ENCODE results near the gene ESR2.
"Not testable (repeated sequence)": the region's sequence is repeated elsewhere in the genome, so short reads cannot be mapped to it uniquely, and the experiment has no call there.

ESR2 gene

DNA sequence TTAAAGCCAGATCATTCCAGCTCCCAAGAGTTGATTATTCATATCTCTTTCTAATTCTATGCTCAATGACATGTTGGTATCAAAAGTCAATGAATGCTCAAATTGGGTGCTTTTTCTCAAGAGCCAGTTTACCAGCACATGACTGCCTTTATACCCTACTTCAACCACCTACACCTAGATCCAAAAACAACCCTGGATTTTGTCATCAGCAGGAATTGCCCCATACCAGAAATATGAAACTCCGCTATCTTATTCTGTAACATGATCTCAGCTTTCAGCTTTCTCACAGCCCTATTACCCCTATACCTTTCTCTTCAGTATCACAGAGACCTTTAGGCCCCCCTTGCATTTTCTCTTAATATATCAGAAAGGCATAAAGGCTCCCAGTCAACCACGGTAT is 32.3 kb upstream of the ESR2 start:
- no peak for DNase-seq
- in situ Hi-C loops (cut with HindIII; ENCODE audit: low pct_ligation_motif_present, low sequenced_read_pairs): no loop called here
- Histone ChIP-seq H3K36me3 (replicated peaks) (no peaks in the 10 kb centered on the region), H3K27ac (no peak overlapping the region), H3K4me3 (ENCODE audit: low read depth, low read length) (no peak overlapping the region), H3K27me3 (replicated peaks) (no peaks in the 10 kb centered on the region)
- no peak for TF ChIP-seq CTCF (IDR thresholded peaks at IDR 0.05; ENCODE audit: low read depth, low read length, missing control alignments)

DNA sequence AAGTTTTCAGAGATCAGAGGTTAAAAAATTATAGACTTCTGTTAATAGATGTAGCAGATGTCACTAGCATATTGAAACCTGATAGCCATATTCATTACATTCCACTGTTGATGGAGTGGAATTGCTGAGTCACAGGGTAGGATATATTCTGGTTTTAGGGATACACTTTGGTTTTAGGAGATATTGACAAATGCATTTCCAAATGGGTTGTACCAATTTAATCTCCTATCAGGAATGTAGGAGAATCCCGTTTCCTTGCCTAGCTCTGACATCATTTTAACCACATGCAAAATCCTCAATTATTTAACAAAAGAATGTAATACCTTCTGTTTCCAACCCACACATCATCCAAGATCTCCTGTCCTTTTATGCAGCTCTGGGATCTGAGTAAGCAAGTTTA is 30.7 kb upstream of the ESR2 start:
- in situ Hi-C loops (cut with HindIII; ENCODE audit: low pct_ligation_motif_present, low sequenced_read_pairs): no loop called here
- DNase-seq: peak; percentile 11

DNA sequence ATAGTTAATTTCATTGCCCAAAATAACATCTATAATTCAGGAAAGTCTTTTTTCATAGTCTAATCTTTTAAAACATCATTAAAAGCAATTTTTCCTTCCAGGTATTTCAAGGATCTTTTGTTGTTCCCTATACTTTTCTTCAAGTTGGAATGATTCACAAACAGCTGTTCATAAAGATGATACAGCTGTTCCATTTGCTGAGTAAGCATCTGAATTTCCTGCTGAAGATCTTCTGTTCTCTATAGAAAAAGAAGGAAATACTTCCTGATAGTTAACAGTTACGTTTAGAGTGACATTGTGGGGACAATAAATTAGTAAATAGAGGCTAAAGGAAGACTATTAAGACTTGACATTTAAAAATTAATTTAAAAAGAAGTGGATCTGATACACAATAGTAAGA is 30.3 kb upstream of the ESR2 start:
- Histone ChIP-seq H3K27me3 (replicated peaks) (no peaks in the 10 kb centered on the region), H3K36me3 (replicated peaks) (no peaks in the 10 kb centered on the region), H3K4me3 (ENCODE audit: low read depth, low read length) (no peak overlapping the region), H3K27ac (no peak overlapping the region)
- no peak for DNase-seq
- no peak for TF ChIP-seq CTCF (IDR thresholded peaks at IDR 0.05; ENCODE audit: low read depth, low read length, missing control alignments)
- in situ Hi-C loops (cut with HindIII; ENCODE audit: low pct_ligation_motif_present, low sequenced_read_pairs): no loop called here

More for the DNA sequence above, 30.7 kb upstream of the ESR2 start:
- TF ChIP-seq CTCF (IDR thresholded peaks at IDR 0.05; ENCODE audit: low read depth, low read length, missing control alignments): no peak
- no peak overlapping the region for H3K4me3 ChIP-seq (ENCODE audit: low read depth, low read length)
- H3K27ac ChIP-seq: no peak overlapping the region
- H3K27me3 ChIP-seq (replicated peaks): no peaks in the 10 kb centered on the region
- H3K36me3 ChIP-seq (replicated peaks): no peaks in the 10 kb centered on the region

DNA sequence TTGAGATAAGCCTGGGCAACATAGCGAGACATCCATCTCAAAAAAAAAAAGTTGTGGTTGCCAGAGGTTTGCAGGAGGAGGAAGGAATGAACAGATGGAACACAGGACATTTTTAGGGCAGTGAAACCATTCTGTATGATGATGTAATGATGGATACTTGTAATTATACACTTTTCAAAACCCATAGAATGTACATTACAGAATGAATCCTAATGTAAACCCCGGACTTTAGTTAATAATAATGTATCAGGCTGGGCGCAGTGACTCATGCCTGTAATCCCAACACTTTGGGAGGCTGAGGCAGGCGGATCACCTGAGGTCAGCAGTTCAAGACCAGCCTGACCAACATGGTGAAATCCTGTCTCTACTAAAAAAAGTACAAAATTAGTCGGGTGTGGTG is 26.2 kb upstream of the ESR2 start:
- in situ Hi-C loops (cut with HindIII; ENCODE audit: low pct_ligation_motif_present, low sequenced_read_pairs); H3K36me3 ChIP-seq (replicated peaks); DNase-seq; H3K27me3 ChIP-seq (replicated peaks); H3K27ac ChIP-seq; H3K4me3 ChIP-seq (ENCODE audit: low read depth, low read length): not testable (repeated sequence)

GRCh38 chr14:64318695-64319094 is 24.5 kb upstream of the ESR2 start:
- H3K36me3 ChIP-seq (replicated peaks); H3K27ac ChIP-seq; DNase-seq; in situ Hi-C loops (cut with HindIII; ENCODE audit: low pct_ligation_motif_present, low sequenced_read_pairs); H3K4me3 ChIP-seq (ENCODE audit: low read depth, low read length); H3K27me3 ChIP-seq (replicated peaks): not testable (repeated sequence)

DNA sequence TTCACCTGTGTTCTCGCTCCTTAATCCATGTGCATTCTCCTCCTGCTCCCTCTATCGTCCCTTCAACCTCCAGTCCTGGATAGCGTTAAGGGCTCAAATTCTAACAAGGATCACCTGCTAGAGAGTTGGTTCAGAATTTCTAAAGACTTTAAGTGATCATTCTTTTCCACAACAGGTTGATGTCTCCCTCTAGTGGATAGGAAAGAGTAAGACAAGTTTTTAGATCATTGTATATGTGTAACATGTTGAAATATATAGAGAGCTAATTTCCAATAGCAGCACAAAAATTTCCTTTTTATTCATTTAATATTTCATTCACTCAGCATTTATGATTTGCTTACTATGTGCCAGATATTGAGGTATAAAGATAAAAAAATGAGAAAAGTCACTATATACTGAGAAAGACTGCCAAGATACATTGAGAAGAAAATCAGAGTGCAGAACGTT is 9.3 kb upstream of the ESR2 start:
- no peak overlapping the region for H3K4me3 ChIP-seq (ENCODE audit: low read depth, low read length)
- H3K27me3 ChIP-seq (replicated peaks): no peaks in the 10 kb centered on the region
- no peaks in the 10 kb centered on the region for H3K36me3 ChIP-seq (replicated peaks)
- no peak for DNase-seq
- peak; percentile 58 for TF ChIP-seq CTCF (IDR thresholded peaks at IDR 0.05; ENCODE audit: low read depth, low read length, missing control alignments)
- no peak overlapping the region for H3K27ac ChIP-seq
- in situ Hi-C loops (cut with HindIII; ENCODE audit: low pct_ligation_motif_present, low sequenced_read_pairs): no loop called here

DNA sequence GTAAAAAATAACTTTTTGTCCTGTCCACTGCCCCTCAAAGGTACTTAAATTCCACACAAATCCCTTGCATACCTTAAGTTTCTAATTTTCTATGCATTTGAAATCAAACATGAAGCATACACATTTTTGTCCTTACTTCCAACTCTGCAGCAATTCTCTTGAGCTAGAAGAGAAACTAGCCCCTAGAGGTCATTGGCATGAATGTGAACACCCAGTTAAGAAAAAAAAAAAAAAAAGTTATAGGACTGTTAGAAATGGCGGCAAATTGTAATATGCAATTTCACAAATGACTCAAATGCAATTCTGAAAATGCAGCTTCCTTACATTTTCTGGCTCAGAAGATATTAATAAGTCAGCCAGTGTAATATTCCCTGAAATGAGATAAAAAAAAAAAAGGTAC is 4.6 kb upstream of the ESR2 start:
- no peak overlapping the region for H3K27ac ChIP-seq
- no peaks in the 10 kb centered on the region for H3K27me3 ChIP-seq (replicated peaks)
- DNase-seq: no peak
- peak; percentile 11 for TF ChIP-seq CTCF (IDR thresholded peaks at IDR 0.05; ENCODE audit: low read depth, low read length, missing control alignments)
- in situ Hi-C loops (cut with HindIII; ENCODE audit: low pct_ligation_motif_present, low sequenced_read_pairs): no loop called here
- H3K4me3 ChIP-seq (ENCODE audit: low read depth, low read length): no peak overlapping the region
- no peaks in the 10 kb centered on the region for H3K36me3 ChIP-seq (replicated peaks)

Measured in brain microvascular endothelial cell (primary cell).